CD8-positive, alpha-beta memory T cell (primary cell): ENCODE results near the gene SH3TC1. TPM values are rescaled to one million over a fixed set of nuclear protein-coding genes. Genes with fewer than 3 reads are reported as not detected.

ENCODE experiments used
- CTCF ChIA-PET: fragments of 350-600 bp; sonication (Branson Sonifier 250); formaldehyde crosslinking; loops from one replicate; lab custom pipeline; 2021; ENCODE audit warnings: antibody characterized with exemption; lab: Charles Lee
- POLR2A ChIA-PET: fragments of 350-600 bp; sonication (Branson Sonifier 250); formaldehyde crosslinking; loops from one replicate; lab custom pipeline; 2021; ENCODE audit warnings: antibody characterized with exemption; lab: Charles Lee
- DNase-seq, 5 donors: peaks; one replicate each; pipeline versions ENCODE4 v3.0.0 to v3.0.0-alpha.2; 2020 to 2022; ENCODE audit warnings: mixed read lengths in 1 of 5
- H3K27ac ChIP-seq: one replicate; pipeline ENCODE4 v1.7.0; 2013; ENCODE audit warnings: low read depth, mild to moderate bottlenecking, low read length, moderate library complexity
- H3K27me3 ChIP-seq: 2 replicates; pipeline ENCODE4 v1.7.0; 2013; ENCODE audit warnings: low read length, mild to moderate bottlenecking; ENCODE audit not compliant: insufficient read depth, poor library complexity, severe bottlenecking
- H3K36me3 ChIP-seq: 2 replicates; pipeline ENCODE4 v1.7.0; 2013; ENCODE audit warnings: mild to moderate bottlenecking, low read length, moderate library complexity; ENCODE audit not compliant: insufficient read depth
- H3K4me1 ChIP-seq: 2 replicates; pipeline ENCODE4 v1.7.0; 2013; ENCODE audit warnings: mild to moderate bottlenecking, low read length, moderate library complexity; ENCODE audit not compliant: insufficient read depth
- H3K4me3 ChIP-seq: 2 replicates; pipeline ENCODE4 v1.7.0; 2013; ENCODE audit warnings: mild to moderate bottlenecking, low read length
- H3K9me3 ChIP-seq: 2 replicates; pipeline ENCODE4 v1.7.0; 2013; ENCODE audit warnings: mild to moderate bottlenecking, low read length
- H3K27ac Mint-ChIP-seq, 8 donors: one replicate each; pipeline ENCODE4 v1.8.0; 2020 to 2021; ENCODE audit warnings: mixed read lengths in 8 of 8, mild to moderate bottlenecking in 6 of 8, inconsistent platforms in 3 of 8, moderate library complexity in 3 of 8
- H3K27me3 Mint-ChIP-seq, 2 donors: one replicate each; pipeline ENCODE4 v1.8.0; 2020 to 2021; ENCODE audit warnings: mixed read lengths in 2 of 2, mild to moderate bottlenecking in 1 of 2, moderate library complexity in 1 of 2
- H3K36me3 Mint-ChIP-seq, 3 donors: one replicate each; pipeline ENCODE4 v1.8.0; 2020 to 2021; ENCODE audit warnings: mixed read lengths in 3 of 3, inconsistent platforms in 1 of 3, mild to moderate bottlenecking in 1 of 3
- H3K4me1 Mint-ChIP-seq, 3 donors: one replicate each; pipeline ENCODE4 v1.8.0; 2020 to 2021; ENCODE audit warnings: mixed read lengths in 3 of 3, inconsistent platforms in 1 of 3, mild to moderate bottlenecking in 1 of 3
- H3K4me3 Mint-ChIP-seq, 7 donors: one replicate each; pipeline ENCODE4 v1.8.0; 2020 to 2021; ENCODE audit warnings: mixed read lengths in 7 of 7, mild to moderate bottlenecking in 6 of 7, moderate library complexity in 4 of 7, inconsistent platforms in 2 of 7
- H3K9me3 Mint-ChIP-seq, 5 donors: one replicate each; pipeline ENCODE4 v1.8.0; 2020 to 2022; ENCODE audit warnings: mixed read lengths in 5 of 5, mild to moderate bottlenecking in 3 of 5, moderate library complexity in 2 of 5, inconsistent platforms in 1 of 5
- polyA plus RNA-seq: library from polyadenylated mRNA; unstranded; fragments of 300-500 nt; fragmentation: Illumina TruSeq; gene quantifications from one replicate; pipeline ENCODE4 v1.2.3, GENCODE V29; 2021
- total RNA-seq, 2 experiments: library from RNA; stranded (reverse); gene quantifications; one replicate each; pipeline ENCODE4 v1.2.3, GENCODE V29; 2021

The SH3TC1 gene
- total and polyA plus RNA-seq, 3 experiments from 2014 or later = 7.5 to 12.2 (median 8.9) TPM

DNA sequence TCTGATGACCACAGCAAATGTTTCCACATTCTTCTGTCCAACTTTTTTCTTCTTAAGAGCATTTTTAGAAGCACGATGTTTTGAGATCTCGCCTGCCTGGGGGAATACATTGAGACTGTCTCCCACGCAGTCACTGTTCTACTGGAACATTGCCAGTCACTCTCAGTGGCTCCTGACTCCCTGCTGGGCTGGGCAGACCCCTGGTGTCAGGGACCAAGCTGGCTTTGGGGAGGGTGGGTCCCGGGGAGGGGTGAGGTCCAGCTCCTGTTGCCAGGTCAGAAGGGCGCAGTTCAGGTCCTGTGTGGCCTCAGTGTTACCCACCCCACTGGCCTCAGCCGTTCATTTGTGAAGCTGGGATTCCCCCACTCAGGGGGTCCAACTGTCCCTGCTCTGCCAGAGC is 21.5 kb upstream of the SH3TC1 start:
- Histone ChIP-seq H3K27ac (no peak overlapping the region), H3K4me1 (no peaks in the 10 kb centered on the region), H3K27me3 (no peaks in the 10 kb centered on the region), H3K4me3 (no peak overlapping the region), H3K36me3 (no peaks in the 10 kb centered on the region), H3K9me3 (no peaks in the 10 kb centered on the region)
- POLR2A ChIA-PET = no interaction called here
- Mint-ChIP-seq H3K4me3 (no peak overlapping the region), H3K36me3 (no peaks in the 10 kb centered on the region), H3K27me3 (peaks cover 0 to 1% of the 10 kb centered on the region in 2 donors), H3K9me3 (no peaks in the 10 kb centered on the region), H3K27ac (no peak overlapping the region), H3K4me1 (peaks cover 0 to 4% (median 2%) of the 10 kb centered on the region in 3 donors)
- DNase-seq = no peak
- CTCF ChIA-PET = interaction anchor here (0.7 to 2.6 kb wide), 12 partner anchors 10 to 264 kb away, joined by 3 to 15 read pairs (median 4); partner anchors contain the start of genes ABLIM2 and SH3TC1

DNA sequence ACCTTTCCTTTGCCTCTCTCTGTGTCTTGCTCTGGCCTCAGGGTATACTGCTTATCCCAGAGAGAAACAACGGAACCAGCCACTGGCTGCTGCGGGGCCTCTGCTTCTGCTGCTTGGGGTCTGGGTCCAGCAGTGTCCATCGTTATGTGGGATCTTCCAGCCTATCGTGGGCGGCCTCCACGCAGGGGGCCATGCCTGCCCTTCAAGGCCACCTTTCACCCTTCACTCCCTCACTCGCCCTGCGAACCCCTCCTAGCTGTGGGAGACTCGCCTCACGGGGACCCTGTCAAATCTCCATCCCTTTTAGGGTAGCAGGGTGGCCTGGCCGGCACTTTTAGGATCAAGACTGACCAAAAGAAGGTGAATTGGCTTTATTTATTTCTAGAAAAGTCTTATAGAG is 21.1 kb upstream of the SH3TC1 start:
- Mint-ChIP-seq H3K27ac (no peak overlapping the region), H3K27me3 (peaks cover 0 to 1% of the 10 kb centered on the region in 2 donors), H3K4me1 (peaks cover 0 to 4% (median 2%) of the 10 kb centered on the region in 3 donors), H3K36me3 (no peaks in the 10 kb centered on the region), H3K4me3 (no peak overlapping the region), H3K9me3 (no peaks in the 10 kb centered on the region)
- no peaks in the 10 kb centered on the region for H3K9me3 ChIP-seq
- no peaks in the 10 kb centered on the region for H3K4me1 ChIP-seq
- ChIA-PET POLR2A (no interaction called here), CTCF (interaction anchor here (2.6 kb wide), 1 partner anchor 225 kb away, joined by 15 read pairs; no protein-coding TSS in a partner anchor)
- DNase-seq = no peak
- H3K27me3 ChIP-seq = no peaks in the 10 kb centered on the region
- no peak overlapping the region for H3K4me3 ChIP-seq
- H3K27ac ChIP-seq = no peak overlapping the region
- H3K36me3 ChIP-seq = no peaks in the 10 kb centered on the region

DNA sequence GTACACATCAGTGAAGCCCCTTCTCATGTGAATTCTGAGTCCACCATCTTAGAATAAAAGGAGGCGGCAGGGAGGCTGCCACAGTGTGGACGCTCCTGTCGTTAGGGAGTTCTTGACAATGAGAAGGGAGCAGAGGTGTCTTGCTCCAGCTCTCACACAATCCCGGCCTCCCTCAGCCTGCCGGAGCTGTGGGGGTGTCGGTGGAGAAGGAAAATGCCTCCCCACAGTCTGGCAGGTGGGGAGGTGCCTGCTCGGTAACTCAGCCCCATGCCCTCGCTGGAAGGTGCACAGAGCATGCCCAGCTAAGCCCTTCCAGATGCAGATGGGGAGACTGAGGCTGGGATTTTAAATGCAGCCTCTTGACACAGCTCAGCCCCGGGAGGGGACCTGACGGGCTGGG is 20.0 kb upstream of the SH3TC1 start:
- Histone ChIP-seq H3K9me3 (no peaks in the 10 kb centered on the region), H3K4me3 (no peak overlapping the region), H3K36me3 (no peaks in the 10 kb centered on the region), H3K27ac (no peak overlapping the region), H3K27me3 (no peaks in the 10 kb centered on the region), H3K4me1 (no peaks in the 10 kb centered on the region)
- DNase-seq = no peak
- no peak overlapping the region for H3K4me3 Mint-ChIP-seq
- peaks cover 0 to 4% (median 2%) of the 10 kb centered on the region in 3 donors for H3K4me1 Mint-ChIP-seq
- H3K36me3 Mint-ChIP-seq = no peaks in the 10 kb centered on the region
- POLR2A ChIA-PET = no interaction called here
- H3K9me3 Mint-ChIP-seq = no peaks in the 10 kb centered on the region
- CTCF ChIA-PET = no interaction called here
- peaks cover 0 to 1% of the 10 kb centered on the region in 2 donors for H3K27me3 Mint-ChIP-seq
- no peak overlapping the region for H3K27ac Mint-ChIP-seq

DNA sequence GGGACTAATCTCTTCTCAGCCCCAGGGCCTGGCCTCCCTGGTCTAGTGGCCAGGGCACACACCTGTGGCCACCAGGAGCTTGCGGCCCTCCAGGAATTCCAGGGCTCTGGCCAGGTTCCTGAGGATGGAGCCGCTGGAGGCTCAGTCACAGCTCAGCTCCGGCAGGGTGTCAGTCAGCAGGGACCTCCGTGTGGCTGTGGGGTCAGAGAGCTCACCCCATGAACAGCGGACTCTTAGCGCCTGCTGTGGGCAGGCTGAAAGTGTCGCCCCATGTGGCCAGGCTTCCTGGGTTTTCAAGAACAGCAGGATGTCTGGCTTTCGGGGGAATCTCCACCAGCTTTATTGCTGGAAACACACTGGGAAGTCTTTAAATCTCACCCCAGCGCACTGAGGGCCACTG is 19.3 kb upstream of the SH3TC1 start:
- Histone ChIP-seq H3K36me3 (no peaks in the 10 kb centered on the region), H3K9me3 (no peaks in the 10 kb centered on the region), H3K27ac (no peak overlapping the region), H3K4me3 (no peak overlapping the region), H3K4me1 (no peaks in the 10 kb centered on the region), H3K27me3 (no peaks in the 10 kb centered on the region)
- peaks cover 0 to 4% (median 2%) of the 10 kb centered on the region in 3 donors for H3K4me1 Mint-ChIP-seq
- no peak overlapping the region for H3K27ac Mint-ChIP-seq
- ChIA-PET POLR2A (no interaction called here), CTCF (no interaction called here)
- H3K9me3 Mint-ChIP-seq = no peaks in the 10 kb centered on the region
- DNase-seq = no peak
- H3K27me3 Mint-ChIP-seq = no peaks in the 10 kb centered on the region
- H3K36me3 Mint-ChIP-seq = no peaks in the 10 kb centered on the region
- no peak overlapping the region for H3K4me3 Mint-ChIP-seq

DNA sequence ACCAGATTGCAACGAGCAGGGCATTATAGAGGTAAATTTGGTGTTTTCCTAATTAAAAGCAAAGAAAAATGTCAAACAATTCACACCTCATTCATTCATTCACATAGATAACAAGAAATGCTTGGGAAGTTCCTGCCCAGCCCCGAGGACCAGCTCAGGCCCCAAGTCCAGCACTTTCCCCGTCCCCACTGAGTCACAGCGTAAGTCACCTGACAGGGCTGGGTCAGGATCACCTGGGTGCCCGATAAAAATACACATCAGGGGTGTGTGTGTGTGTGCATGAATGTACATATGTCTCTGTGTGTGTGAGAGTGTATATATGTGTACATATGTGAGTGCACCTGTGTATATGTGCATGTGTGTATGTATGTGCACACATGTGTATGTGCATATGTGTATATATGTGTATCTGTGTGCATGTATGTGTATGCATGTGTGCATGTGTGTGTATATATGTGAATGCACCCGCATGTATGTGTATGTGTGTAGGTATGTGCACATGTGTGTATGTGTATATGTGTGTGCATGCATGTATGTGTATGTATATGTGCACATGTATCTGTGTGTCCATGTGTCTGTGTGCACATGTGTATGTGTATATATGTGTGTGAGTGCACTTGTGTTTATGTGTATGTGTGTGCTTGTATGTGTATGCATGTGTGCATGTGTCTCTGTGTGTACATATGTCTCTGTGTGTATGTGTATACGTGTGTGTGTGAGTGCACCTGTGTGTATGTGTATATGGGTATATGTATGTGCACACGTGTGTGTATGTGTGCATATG is 18.6 kb upstream of the SH3TC1 start:
- POLR2A ChIA-PET = no interaction called here
- H3K4me3 Mint-ChIP-seq = no peak overlapping the region
- no peak for DNase-seq

DNA sequence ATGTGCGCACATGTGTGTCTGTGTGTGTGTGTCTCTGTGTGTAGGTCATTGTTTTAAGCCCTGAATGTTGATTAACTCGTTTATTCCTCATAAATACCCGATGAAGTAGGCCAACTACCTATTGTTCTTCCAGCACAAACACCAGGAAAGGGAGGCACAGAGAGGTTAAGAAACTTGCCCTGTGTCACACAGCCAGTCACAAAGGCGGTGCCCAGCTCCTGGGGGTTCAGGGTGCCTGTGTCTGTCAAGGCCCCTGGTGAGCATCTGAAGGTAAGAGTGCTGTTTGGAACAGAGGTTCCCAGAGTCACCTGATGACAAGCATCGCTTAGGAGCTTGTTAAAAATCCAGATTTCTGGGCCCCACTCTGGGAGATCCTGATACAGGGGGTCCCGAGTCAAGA is 18.0 kb upstream of the SH3TC1 start:
- Histone ChIP-seq H3K36me3 (no peaks in the 10 kb centered on the region), H3K9me3 (no peaks in the 10 kb centered on the region), H3K4me3 (no peak overlapping the region), H3K27me3 (no peaks in the 10 kb centered on the region), H3K27ac (no peak overlapping the region), H3K4me1 (no peaks in the 10 kb centered on the region)
- ChIA-PET POLR2A (no interaction called here), CTCF (no interaction called here)
- Mint-ChIP-seq H3K27ac (no peak overlapping the region), H3K4me3 (no peak overlapping the region), H3K36me3 (no peaks in the 10 kb centered on the region), H3K9me3 (no peaks in the 10 kb centered on the region), H3K27me3 (peaks cover 0 to 1% of the 10 kb centered on the region in 2 donors), H3K4me1 (peaks cover 0 to 4% (median 2%) of the 10 kb centered on the region in 3 donors)
- no peak for DNase-seq

More for the DNA sequence above, 18.6 kb upstream of the SH3TC1 start:
- Histone ChIP-seq H3K4me3 (no peak overlapping the region), H3K27me3 (no peaks in the 10 kb centered on the region), H3K36me3 (no peaks in the 10 kb centered on the region), H3K27ac (no peak overlapping the region), H3K4me1 (no peaks in the 10 kb centered on the region), H3K9me3 (no peaks in the 10 kb centered on the region)
- H3K9me3 Mint-ChIP-seq = no peaks in the 10 kb centered on the region
- H3K4me1 Mint-ChIP-seq = peaks cover 0 to 4% (median 2%) of the 10 kb centered on the region in 3 donors
- no peaks in the 10 kb centered on the region for H3K36me3 Mint-ChIP-seq
- H3K27ac Mint-ChIP-seq = no peak overlapping the region
- CTCF ChIA-PET = no interaction called here
- H3K27me3 Mint-ChIP-seq = no peaks in the 10 kb centered on the region

DNA sequence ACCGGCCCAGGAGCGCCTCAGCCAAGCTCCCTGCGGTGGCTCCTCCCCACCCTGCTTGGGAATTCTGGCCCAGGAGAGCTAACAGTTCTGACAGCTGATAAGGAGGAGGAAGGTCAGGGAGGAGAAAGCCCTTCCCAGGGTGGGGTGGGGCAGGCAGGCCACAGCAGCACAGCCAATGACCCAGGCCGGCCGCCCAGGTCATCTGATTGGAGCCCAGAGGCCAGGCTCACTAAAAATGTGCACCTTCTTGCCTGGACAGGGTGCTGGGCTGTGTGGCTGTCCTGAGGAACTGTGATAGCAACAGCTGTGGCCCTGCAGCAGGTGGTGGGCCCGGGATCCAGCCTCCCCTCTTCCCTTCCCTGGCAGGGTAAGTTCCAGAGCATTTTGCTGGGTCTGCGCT is 17.2 kb upstream of the SH3TC1 start:
- H3K36me3 Mint-ChIP-seq = no peaks in the 10 kb centered on the region
- Histone ChIP-seq H3K9me3 (no peaks in the 10 kb centered on the region), H3K4me3 (no peak overlapping the region), H3K4me1 (no peaks in the 10 kb centered on the region), H3K27me3 (no peaks in the 10 kb centered on the region), H3K36me3 (no peaks in the 10 kb centered on the region), H3K27ac (no peak overlapping the region)
- no peaks in the 10 kb centered on the region for H3K9me3 Mint-ChIP-seq
- no peak for DNase-seq
- ChIA-PET POLR2A (no interaction called here), CTCF (no interaction called here)
- no peak overlapping the region for H3K4me3 Mint-ChIP-seq
- no peak overlapping the region for H3K27ac Mint-ChIP-seq
- peaks cover 0 to 3% of the 10 kb centered on the region in 2 donors for H3K27me3 Mint-ChIP-seq
- H3K4me1 Mint-ChIP-seq = peaks cover 0 to 2% (median 1%) of the 10 kb centered on the region in 3 donors

DNA sequence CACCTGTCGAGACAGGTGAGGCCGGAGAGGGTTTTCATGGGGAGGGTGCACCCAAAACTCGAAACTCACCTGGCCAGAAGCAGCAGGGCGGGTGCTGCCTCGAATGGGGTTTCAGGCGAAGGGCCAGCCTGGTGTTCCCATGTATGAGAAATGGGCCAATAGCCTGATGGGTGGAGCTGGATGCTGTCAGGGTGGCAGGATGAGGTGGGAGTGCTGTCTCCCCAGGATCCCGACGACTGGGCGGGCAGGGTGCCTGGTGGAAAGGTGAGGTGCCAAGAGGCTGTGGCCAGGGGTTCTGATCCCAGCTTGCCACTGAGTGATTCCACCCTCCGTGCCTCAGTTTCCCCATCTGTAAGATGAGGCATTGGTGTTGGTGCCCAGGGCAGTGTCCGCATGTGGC is 16.8 kb upstream of the SH3TC1 start:
- no peaks in the 10 kb centered on the region for H3K9me3 Mint-ChIP-seq
- no peaks in the 10 kb centered on the region for H3K27me3 ChIP-seq
- no peaks in the 10 kb centered on the region for H3K4me1 Mint-ChIP-seq
- POLR2A ChIA-PET = no interaction called here
- no peak for DNase-seq
- H3K4me3 Mint-ChIP-seq = no peak overlapping the region
- no peak overlapping the region for H3K27ac Mint-ChIP-seq
- CTCF ChIA-PET = no interaction called here
- H3K4me1 ChIP-seq = no peaks in the 10 kb centered on the region
- H3K36me3 ChIP-seq = no peaks in the 10 kb centered on the region
- H3K27me3 Mint-ChIP-seq = peaks cover 0 to 3% of the 10 kb centered on the region in 2 donors
- no peak overlapping the region for H3K4me3 ChIP-seq
- no peaks in the 10 kb centered on the region for H3K9me3 ChIP-seq
- no peaks in the 10 kb centered on the region for H3K36me3 Mint-ChIP-seq
- no peak overlapping the region for H3K27ac ChIP-seq
